A673 (cell line): ENCODE data around the gene PMEPA1.

Source experiments
- EZH2 ChIP-seq: fragments of 200-600 bp; sonication (generic); IDR thresholded peaks from 2 replicates; pipeline ENCODE4 v1.6.1; 2017; ENCODE audit warnings: borderline replicate concordance, low read depth, mild to moderate bottlenecking, mixed read lengths, antibody characterized with exemption, low read length; ENCODE audit not compliant: poor library complexity, severe bottlenecking
- TF ChIP-seq, protein P1 (sequence below): fragments of 300-800, 200-600 bp; sonication (generic); conservative IDR thresholded peaks from 2 replicates; pipeline ENCODE4 v1.5.1; 2017; ENCODE audit warnings: low read depth, mild to moderate bottlenecking, antibody characterized with exemption, low read length, moderate library complexity, mixed read lengths

DNA sequence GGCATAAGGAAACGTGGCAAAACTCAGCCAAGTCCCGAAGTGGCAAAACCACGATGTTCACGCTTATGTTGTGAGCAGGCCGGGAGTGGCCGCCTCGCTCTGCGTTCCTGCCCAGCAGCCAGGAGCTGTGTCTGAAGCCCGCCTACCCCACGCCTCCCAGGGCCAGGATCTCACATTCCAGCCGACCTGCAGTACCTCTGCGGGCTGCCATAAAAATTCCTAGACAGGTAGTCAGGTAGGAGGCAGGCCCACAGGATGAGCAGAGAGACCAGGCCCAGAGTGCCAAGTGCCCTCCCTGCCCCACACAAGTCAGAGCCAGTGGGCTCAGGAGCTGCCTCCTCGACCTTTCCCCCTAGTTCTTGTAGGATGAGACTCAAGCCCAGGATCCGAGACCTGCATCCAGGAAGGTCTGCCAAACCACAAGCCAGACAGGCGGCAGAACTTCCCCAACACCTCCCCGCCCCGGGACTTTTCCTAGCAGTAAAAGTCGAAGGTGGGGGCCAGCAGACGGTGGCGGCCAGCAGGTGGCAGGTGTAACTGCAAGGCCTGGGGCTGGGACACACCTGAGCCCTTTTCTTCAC, 16.7 kb downstream of the PMEPA1 start:
- TF ChIP-seq, protein P1, sequence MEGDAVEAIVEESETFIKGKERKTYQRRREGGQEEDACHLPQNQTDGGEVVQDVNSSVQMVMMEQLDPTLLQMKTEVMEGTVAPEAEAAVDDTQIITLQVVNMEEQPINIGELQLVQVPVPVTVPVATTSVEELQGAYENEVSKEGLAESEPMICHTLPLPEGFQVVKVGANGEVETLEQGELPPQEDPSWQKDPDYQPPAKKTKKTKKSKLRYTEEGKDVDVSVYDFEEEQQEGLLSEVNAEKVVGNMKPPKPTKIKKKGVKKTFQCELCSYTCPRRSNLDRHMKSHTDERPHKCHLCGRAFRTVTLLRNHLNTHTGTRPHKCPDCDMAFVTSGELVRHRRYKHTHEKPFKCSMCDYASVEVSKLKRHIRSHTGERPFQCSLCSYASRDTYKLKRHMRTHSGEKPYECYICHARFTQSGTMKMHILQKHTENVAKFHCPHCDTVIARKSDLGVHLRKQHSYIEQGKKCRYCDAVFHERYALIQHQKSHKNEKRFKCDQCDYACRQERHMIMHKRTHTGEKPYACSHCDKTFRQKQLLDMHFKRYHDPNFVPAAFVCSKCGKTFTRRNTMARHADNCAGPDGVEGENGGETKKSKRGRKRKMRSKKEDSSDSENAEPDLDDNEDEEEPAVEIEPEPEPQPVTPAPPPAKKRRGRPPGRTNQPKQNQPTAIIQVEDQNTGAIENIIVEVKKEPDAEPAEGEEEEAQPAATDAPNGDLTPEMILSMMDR: no peak
- no peak for TF ChIP-seq EZH2
